Measurements from ENCODE around the gene ZNF513. TPM values are rescaled to one million over a fixed set of nuclear protein-coding genes. Genes with fewer than 3 reads are reported as not detected.
"Not testable (repeated sequence)": the region's sequence is repeated elsewhere in the genome, so short reads cannot be mapped to it uniquely, and the experiment has no call there.

ZNF513 gene
- total and polyA plus RNA-seq, 2 experiments from 2014 or later: 31.7 to 35.8 TPM

DNA sequence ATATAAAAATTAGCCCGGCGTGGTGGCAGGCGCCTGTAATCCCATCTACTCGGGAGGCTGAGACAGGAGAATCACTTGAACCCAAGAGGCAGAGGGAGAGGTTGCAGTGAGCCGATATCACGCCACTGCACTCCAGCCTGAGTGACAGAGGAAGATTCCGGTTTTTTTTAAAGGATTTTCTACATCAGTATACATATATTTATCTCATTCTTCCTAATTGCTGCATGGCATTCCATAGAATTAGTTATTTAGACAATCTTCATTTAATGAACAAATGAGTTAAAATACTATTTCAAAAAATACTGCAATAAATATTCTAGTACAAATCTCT, 26.0 kb downstream of the ZNF513 start:
- Histone ChIP-seq H3K27ac (no peak overlapping the region), H3K27me3 (no peaks in the 10 kb centered on the region), H3K9me3 (ENCODE audit: low read depth) (no peaks in the 10 kb centered on the region), H3K36me3 (no peaks in the 10 kb centered on the region), H3K4me3 (no peak overlapping the region), H3K4me1 (ENCODE audit: low read depth) (no peaks in the 10 kb centered on the region)
- no peak for DNase-seq (ENCODE audit: low read depth in 1 of 2, low spot score in 1 of 2)
- TF ChIP-seq, protein P1, sequence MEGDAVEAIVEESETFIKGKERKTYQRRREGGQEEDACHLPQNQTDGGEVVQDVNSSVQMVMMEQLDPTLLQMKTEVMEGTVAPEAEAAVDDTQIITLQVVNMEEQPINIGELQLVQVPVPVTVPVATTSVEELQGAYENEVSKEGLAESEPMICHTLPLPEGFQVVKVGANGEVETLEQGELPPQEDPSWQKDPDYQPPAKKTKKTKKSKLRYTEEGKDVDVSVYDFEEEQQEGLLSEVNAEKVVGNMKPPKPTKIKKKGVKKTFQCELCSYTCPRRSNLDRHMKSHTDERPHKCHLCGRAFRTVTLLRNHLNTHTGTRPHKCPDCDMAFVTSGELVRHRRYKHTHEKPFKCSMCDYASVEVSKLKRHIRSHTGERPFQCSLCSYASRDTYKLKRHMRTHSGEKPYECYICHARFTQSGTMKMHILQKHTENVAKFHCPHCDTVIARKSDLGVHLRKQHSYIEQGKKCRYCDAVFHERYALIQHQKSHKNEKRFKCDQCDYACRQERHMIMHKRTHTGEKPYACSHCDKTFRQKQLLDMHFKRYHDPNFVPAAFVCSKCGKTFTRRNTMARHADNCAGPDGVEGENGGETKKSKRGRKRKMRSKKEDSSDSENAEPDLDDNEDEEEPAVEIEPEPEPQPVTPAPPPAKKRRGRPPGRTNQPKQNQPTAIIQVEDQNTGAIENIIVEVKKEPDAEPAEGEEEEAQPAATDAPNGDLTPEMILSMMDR (IDR thresholded peaks at IDR 0.05; ENCODE audit: low read depth, low read length): no peak

DNA sequence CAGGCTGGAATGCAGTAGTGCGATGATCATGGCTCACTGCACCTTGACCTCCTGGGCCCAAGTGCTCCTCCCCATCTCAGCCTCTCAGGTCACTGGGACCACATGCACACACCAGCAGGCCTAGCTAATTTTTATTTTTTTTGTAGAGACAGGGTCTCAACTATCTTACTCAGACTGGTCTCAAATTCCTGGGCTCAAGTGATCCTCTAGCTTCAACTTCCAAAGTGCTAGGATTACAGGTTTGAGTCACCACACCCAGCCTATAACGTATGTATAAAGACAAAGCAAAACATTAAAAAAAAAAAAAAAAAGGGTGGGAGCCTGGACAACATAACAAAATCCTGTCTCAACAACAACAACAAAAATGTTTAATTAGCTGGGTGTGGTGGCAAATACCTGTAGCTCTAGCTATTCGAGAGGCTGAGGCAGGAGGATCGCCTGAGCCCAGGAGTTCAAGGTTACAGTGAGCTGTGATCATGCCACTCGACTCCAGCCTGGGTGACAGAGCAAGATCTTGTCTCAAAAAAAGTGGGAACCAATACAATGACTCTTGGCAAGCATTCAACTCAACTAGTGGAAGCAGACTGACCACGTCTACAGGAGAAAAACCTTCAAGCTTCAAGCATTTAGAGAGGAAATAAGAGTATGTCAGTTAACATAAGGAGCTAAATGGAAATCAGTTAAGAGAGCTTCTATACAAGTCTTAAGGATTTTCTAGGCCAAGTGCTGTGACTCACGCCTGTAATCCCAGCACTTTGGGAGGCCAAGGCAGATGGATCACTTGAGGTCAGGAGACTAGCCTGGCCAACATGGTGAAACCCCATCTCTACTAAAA, 26.6 kb downstream of the ZNF513 start:
- H3K4me1 ChIP-seq (ENCODE audit: low read depth): no peaks in the 10 kb centered on the region
- H3K36me3 ChIP-seq: no peaks in the 10 kb centered on the region
- H3K27me3 ChIP-seq: no peaks in the 10 kb centered on the region
- no peak overlapping the region for H3K4me3 ChIP-seq
- TF ChIP-seq, protein P1 (IDR thresholded peaks at IDR 0.05; ENCODE audit: low read depth, low read length): no peak
- peak in 1 of 2 donors; percentile 32 for DNase-seq (ENCODE audit: low read depth in 1 of 2, low spot score in 1 of 2)
- H3K9me3 ChIP-seq (ENCODE audit: low read depth): no peaks in the 10 kb centered on the region
- H3K27ac ChIP-seq: no peak overlapping the region

DNA sequence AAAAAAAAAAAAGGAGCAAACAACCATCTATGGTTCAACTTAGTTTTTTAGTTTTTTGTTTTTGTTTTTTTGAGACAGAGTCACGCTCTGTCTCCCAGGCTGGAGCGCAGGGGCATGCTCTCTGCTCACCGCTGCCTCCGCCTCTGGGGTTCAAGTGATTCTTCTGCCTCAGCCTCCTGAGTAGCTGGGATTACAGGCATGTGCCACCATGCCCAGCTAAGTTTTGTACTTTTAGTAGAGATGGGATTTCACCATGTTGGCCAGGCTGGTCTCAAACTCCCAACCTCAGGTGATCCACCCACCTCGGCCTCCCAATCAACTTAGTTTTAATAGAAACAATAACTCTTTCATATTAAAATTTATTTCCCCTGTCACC, 27.2 kb downstream of the ZNF513 start:
- H3K36me3 ChIP-seq; H3K27me3 ChIP-seq; H3K27ac ChIP-seq; H3K4me1 ChIP-seq (ENCODE audit: low read depth); DNase-seq (ENCODE audit: low read depth in 1 of 2, low spot score in 1 of 2); H3K4me3 ChIP-seq; H3K9me3 ChIP-seq (ENCODE audit: low read depth): not testable (repeated sequence)

DNA sequence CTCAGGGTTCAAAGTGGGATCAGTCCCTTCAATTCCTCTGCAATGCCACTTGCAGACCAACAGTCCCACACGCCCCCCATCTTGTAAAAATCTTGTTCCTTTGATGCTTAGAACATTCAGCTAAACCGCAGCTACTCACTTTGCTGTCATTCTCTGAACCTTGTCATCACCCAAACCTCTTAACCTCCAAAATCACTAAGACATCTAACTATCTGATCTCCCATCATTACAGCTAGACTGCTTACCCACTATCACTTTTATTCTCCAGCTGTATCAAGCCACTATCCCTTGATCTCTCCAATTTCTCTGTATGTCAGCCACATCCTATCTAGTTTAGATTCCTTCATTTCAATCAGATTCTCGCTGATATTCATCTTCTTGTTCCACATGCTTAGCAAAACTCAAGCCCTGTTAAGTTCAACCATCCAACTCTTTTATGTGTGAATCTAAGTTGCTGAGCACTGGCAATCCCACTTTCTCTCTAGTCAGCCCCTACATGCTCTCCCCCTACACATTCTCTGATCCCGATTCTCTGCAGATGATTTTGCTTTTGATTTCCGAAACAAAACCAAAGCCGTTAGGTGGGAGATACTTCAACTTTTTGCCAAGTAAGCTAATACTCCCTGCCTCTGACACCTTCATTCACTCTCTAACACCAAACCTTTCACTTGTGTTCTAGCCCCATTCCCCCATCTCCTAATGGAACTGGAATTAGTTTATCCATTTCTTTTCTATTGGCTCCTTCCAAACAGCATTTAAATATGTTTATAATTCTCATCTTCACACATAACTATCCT, 28.5 kb downstream of the ZNF513 start:
- Histone ChIP-seq H3K36me3 (no peaks in the 10 kb centered on the region), H3K4me1 (ENCODE audit: low read depth) (no peaks in the 10 kb centered on the region), H3K27me3 (no peaks in the 10 kb centered on the region), H3K4me3 (no peak overlapping the region), H3K27ac (no peak overlapping the region), H3K9me3 (ENCODE audit: low read depth) (no peaks in the 10 kb centered on the region)
- TF ChIP-seq, protein P1 (IDR thresholded peaks at IDR 0.05; ENCODE audit: low read depth, low read length): no peak
- DNase-seq (ENCODE audit: low read depth in 1 of 2, low spot score in 1 of 2): no peak

- H3K9me3 ChIP-seq (ENCODE audit: low read depth): no peaks in the 10 kb centered on the region
- H3K27ac ChIP-seq: no peak overlapping the region
- H3K4me3 ChIP-seq: no peak overlapping the region
- no peak for DNase-seq (ENCODE audit: low read depth in 1 of 2, low spot score in 1 of 2)
- TF ChIP-seq, protein P1 (IDR thresholded peaks at IDR 0.05; ENCODE audit: low read depth, low read length): no peak
- no peaks in the 10 kb centered on the region for H3K4me1 ChIP-seq (ENCODE audit: low read depth)
- no peaks in the 10 kb centered on the region for H3K36me3 ChIP-seq
- no peaks in the 10 kb centered on the region for H3K27me3 ChIP-seq
Observed at GRCh38 chr2:27350106-27350693, 30.3 kb downstream of the ZNF513 start.

GRCh38 chr2:27347641-27348040, 32.9 kb downstream of the ZNF513 start:
- Histone ChIP-seq H3K4me1 (ENCODE audit: low read depth) (no peaks in the 10 kb centered on the region), H3K27me3 (no peaks in the 10 kb centered on the region), H3K36me3 (peaks cover 2% of the 10 kb centered on the region), H3K9me3 (ENCODE audit: low read depth) (no peaks in the 10 kb centered on the region), H3K4me3 (no peak overlapping the region), H3K27ac (no peak overlapping the region)
- TF ChIP-seq, protein P1 (IDR thresholded peaks at IDR 0.05; ENCODE audit: low read depth, low read length): no peak
- no peak for DNase-seq (ENCODE audit: low read depth in 1 of 2, low spot score in 1 of 2)

Data from cardiac muscle cell (in vitro differentiated cells and primary cell).